CD4-positive, alpha-beta T cell treated with Interleukin-1 beta for 1 hour (primary cell): ENCODE data around the gene TMEM190.

Source experiments
- DNase-seq, 2 donors: peaks; one replicate each; pipeline ENCODE4 v3.0.0-alpha.2; 2020 to 2022

Gene TMEM190

GRCh38 chr19:55352040-55352439 lies 24.6 kb upstream of the TMEM190 start:
- DNase-seq = no peak

DNA sequence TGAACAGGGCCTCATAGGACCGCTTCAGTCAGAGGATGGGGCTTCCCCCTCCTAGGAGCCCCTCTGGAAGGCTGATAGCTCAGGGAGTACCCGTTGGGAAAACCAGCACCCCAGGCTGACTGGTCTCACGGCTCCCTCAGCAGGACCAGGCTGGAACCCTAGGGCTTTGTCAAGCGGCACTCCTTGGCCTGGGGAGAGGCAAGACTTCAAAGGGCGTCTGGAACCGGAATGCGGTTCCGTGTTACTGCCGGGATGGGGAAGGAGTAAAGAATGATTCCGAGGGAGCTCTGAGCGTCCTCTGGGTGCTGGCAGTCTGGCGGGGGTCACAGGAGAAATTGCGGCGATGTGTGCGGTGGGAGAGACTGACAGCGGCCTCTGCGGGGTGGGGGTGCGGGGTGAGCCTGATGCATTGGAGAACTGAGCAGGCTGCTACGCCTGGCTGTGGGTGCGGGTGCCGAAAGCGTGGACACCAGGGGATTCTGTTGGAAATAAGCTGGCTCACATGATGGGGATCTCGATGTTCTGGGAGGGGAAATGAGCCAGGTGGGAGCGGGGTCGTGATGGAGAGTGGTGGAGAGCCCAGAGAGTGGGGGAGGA lies 24.0 kb upstream of the TMEM190 start:
- no peak for DNase-seq

- DNase-seq = no peak
Measured at GRCh38 chr19:55353356-55353802, 23.2 kb upstream of the TMEM190 start.

DNA sequence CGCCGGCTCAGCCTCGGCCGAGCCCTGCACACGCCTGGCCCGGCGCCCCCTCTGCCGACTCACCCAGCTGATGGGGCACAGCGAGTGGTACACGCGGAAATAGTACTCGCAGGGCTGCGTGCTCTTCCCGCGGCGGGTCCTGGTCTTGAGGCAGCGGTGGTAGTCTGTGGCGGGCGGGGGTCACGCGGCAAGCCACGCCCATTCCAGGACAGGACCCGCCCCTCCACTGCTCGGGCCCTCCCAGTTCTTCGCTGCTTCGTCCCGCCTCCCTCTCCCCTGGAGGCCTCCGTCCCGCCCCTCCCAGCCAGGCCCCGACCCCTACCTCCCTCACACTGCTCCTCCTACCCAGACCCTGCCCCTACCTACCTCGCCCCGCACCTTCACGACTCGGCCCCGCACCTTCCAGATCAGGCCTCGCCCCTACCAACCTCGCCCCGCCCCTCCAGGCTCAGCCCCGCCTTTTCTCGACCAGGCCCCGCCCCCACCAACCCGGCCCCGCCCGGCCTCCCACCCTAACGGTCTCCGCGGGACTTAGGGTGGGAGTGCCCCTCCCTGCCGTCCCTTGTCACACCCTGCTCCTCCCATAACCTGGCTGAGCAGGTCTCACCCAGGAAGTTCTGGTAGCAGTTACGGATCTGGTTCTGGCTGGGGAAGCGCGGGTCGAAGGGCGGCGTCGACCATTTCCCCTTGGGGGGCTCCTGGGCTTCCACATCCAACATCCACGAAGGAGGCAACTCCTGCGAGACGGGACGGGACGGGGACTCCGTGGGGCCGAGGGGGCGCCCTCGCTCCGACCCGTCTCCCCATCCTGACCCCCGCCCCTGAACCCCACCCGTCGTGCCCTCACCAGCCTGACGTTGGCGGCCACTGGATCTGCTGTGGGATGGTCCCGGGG lies 22.6 kb upstream of the TMEM190 start:
- peak; percentile 75 to 81 for DNase-seq

DNA sequence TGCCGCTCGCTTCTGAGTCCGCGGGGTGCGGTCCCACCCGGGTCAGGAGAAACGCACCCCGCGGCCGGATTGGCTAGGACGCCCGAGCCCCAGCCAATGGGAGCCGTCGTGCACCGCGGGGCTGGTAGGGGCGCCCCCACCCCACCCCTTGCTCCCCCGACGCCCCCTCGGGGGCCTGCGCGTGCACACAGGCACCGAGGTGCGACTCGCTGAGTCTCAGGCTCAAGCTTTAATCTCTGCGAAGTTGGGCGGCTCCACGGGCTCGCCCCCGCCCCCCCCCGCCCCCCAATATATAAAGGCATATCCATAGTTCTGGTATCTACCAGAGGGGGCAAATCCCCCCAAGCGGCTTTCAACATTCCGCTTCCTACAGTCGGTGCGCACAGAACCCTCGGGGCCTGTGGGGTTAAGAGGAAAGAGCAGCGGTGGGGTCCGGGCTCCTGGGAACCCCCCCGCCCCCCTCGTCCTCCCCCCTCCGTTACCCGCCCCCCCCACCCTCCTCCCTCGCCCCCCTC lies 21.9 kb upstream of the TMEM190 start, which contains the start of gene COX6B2:
Gene COX6B2, minus strand, starts transcription at position 22 of the 515 bp plus-strand sequence. CDS start 198 bp downstream, outside the sequence.
- DNase-seq = no peak

DNA sequence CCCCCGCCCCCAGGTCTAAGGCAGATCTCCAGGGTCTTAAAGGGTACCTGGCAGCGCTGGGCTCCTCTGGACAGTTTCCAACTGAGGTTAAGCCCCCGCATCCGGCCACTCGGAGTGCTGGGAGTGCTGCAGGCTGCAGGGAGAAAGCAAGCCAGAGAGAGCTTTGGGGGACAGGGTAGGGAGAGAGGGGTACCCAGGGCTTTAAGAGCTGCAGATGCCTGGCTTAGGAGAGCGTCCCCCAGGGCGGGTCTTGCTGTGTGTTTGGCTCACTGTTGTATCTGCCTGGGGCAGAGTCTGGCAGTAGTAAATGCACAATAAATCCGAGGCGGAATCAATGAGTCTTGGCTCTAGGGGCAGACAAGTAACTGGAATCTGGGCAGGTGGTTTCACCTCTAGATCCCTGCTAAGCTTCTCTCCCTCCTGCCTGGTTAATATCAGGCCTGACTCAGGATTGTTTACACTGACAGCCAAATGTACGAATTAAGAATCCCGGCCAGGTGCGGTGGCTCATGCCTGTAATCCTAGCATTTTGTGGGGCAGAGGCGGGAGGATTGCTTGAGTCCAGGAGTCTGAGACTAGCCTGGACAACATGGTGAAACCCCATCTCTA lies 21.3 kb upstream of the TMEM190 start:
- no peak for DNase-seq

DNA sequence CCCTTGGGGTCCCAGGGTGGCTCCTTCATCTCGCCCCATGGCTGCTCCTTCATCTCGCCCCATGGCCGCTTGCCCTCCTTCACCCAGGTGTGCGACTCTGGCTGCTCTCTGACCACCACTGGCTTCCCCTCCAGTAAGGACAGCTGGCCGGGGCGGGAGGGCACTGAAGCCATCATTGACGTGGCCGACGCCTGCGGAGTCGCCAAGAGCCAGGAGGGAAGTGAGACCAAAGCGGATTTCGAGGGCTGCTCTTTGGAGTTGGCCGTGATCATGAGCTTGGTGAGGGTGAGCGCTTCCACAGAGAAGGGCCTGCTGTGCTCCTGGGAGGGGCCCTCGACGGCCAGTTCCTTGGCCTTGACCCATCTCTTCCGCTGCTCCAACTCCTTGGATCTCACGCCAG lies 18.1 kb upstream of the TMEM190 start:
- no peak for DNase-seq

DNA sequence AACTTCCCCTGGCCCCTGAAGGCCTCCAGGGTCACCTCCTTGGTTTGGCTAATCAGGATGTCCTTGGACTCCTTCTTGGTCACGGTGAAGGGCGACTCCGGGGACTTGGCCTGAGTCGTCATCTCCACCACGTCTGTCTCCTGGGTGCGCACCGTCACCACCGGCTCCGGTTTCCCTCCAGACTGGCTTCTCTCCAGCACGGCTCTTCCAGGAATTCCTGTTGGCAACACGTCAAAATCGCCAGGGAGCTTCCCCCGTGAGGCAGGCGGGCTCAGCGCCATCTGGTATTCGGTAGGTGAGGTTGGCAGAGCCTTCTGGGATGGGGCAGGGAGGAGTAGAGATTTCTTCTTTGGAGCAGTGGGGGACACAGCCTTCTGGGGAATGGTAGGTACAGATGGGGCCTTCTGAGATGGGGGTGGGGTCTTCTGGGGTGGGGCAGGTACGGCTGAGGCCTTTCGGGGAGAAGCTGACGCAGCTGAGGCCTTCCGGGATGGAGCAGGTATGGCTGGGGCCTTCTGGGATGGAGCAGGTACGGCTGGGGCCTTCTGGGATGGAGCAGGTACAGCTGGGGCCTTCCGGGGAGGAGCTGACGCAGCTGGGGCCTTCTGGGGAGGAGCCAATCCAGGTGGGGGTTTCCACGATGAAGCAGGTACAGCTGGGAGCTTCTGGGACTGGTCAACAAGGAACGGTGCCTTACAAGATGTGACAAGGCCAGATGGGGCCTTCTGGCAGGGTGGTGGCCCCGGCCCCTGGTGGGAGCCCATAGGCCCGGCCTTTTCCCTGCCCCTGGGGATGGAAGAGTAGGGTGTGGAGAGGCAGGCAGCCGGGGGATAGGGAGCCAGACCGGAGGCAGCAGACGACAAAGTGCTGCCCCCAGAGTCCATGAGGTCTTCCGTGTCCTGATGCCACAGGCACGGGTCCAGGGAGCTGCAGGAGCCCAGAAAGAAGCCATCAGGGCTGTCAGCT lies 17.4 kb upstream of the TMEM190 start:
- DNase-seq = no peak

DNA sequence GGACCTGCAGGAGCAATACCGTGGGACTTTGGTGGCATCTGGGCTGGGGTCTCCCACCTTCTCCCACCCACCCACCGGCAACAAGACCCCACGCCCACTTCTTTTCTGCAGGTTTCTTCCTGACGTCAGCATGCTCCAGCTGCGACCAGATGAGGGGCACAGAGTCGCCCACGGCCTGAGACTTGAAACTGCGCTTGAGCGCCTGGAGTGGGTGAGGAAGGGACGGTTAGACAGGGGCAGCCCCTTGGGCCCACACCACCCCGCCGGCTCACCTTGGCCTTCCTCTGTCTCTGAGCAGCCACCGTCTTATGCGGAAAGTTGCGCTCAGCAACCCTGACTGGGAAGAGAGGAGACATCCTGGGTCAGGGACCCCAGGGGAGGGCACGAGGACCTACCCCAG lies 15.7 kb upstream of the TMEM190 start:
- no peak for DNase-seq

DNA sequence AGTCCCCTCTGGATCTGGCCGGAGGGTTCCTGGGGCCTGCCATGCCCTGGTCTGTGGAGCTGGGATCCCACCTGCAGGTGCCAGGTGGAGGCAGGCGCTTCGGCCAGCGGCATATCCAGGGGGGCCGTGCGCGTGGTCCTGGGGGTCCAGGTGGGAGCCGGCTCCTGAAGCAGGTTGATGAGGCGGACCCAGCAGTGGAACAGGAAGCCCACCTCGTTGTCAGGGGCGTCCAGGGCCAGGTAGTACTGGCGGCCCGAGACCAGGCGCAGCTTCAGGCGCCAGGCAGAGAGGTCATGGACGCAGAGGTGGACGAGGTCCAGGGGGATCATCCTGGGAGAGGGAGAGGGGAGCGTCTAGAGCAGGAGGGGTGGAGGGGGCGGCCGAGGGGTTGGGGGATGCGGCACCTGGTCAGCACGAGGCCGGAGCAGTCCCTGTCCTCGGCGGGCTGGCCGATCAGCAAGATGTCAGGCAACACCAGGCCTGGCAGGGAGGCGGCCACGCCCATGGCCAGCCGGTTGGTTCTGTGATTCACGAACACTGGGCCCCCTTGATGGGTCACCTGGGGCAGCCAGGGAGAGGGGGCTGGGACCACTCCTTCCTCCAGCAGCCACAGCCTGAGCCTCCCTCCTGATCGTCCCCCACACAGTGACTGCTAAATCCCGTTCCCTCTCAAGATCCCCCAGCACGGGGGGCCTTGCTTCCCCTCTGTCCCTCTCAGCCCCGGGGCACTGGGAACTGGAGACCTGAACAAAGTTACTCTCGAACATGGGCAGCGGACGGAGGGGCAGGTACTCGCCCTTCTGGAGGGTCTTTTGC lies 14.2 kb upstream of the TMEM190 start:
- no peak for DNase-seq

DNA sequence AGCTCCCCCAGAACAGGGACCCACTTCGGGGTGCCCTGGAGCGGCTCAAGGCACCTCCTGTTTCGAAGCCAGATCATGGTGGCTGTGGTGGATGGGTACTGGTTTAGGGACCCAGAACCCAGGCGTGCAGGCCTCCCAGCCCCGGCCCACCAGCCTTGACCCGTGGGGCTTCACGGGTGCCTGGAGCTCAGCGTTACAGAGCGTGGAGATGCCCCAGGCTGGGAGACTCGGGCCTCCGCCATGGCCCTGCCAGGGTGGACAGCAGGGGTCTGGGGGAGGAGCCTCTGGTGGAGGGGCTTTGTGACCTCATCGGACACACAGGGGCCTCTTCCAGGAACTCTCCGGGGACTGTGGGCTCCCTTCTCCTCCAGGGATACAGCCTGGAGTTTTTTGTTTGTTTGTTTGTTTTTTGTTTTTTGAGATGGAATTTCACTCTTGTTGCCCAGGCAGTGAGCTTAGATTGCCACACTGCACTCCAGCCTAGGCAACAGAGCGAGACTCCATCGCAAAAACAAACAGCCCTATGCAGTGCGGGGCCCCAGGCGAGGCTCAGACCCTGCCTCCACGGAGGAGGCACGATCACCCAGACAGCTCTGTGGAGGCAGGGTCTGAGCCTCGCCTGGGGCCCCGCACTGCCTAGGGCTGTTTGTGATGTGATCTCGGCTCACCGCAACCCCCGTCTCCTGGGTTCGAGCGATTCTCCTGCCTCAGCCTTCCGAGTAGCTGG lies 13.5 kb upstream of the TMEM190 start, which contains the start of gene GARIN5B:
Gene GARIN5B, minus strand, starts transcription at position 271 of the 727 bp plus-strand sequence. Its CDS starts 194 bp downstream, at position 77.
- no peak for DNase-seq

DNA sequence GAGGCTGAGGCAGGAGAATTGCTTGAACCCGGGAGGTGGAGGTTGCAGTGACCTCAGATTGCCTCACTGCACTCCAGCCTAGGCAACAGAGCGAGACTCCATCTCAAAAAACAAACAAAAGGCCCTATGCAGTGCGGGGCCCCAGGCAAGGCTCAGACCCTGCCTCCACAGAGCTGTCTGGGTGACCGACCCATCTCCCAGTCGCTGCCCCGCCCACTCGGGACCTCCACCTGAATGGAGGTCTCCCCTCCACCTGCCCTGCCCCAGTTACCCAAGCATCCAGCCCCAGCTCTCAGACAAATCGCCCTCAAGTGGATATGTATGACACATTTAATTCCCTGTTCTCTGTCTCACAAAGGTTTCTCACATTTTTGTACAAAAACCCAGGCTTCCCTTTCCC lies 11.4 kb upstream of the TMEM190 start:
- no peak for DNase-seq

DNA sequence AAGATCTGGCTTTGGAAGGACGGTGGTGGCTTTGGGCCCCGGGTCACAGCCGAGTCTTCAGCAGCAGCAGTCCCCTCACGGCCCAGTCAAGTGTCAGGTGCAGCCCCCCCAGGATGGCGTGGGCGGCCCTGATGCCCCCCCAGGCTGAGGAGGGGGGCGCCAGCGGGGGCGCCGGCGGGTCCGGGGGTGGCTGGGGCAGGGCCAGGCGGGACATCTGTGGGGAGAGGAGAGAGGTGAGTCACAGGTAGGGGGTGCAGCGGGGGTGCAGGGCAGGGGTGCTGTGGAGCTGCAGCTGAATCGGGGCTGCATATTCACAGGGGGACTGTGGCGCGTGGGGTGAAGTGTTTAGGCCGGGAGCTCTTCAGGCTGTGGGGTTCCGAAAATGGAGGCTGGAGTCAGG lies 10.7 kb upstream of the TMEM190 start:
- DNase-seq = no peak

DNA sequence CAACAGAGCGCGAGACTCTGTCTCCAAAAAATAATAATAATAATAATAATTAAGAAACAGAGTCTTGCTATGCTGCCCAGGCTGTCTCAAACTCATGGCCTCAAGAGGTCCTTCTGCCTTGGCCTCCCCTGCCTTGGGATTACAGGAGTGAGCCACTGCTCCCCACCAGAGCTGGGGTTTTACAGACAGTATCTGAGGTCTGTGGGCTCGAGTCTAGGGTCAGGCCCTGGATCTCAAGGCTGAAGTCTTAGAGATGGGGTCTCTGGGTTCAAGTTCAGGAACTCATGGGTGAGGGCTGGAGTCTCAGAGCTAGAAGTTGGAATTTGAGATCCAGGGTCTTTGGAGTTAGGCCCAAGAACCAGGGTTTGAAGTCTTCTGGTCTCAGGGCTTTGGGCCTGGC lies 9.8 kb upstream of the TMEM190 start:
- DNase-seq = no peak

- DNase-seq = no peak
Measured at GRCh38 chr19:55368106-55368505, 8.5 kb upstream of the TMEM190 start.

DNA sequence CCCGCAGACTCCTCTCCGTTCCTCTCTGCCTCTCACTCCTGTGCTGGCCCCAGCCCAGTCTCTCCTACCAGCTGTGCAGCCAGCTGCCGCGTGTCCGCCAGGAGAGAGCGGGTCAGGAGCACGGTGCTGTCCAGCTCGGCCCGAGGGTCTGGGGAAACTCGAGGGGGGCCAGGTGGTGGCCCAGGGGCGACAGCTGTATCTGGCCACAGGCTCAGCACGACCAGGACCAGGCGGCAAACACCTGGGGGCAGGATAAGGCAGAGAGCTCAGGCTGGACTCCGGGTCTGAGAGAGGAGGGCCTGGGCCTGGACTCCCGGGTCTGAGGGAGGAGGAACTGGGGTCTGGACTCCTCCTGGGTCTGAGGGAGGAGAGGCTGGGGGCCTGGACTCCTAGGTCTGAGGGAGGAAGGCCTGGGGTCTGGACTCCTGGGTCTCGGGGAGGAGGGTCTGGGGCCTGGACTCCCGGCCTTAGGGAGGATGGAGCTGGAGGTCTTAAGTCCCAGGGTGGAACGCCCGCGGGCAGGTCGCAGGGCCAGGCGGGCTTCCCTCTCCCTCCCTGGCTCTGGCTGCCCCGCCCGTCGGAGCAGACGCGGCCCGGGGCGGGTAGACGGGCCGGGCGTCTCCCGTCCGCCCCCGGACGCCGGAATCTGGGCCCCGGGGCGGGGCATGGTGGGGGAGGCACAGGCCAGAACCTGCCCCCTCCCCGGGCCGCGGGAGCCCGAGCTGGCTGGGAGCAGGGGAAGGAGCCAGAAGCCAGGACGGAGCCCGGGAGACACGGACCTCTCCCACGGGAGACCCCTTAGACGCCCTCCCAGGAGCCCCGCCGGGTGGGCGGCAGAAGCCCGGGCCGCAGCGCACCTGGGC lies 7.7 kb upstream of the TMEM190 start:
- DNase-seq = no peak

- DNase-seq = peak; percentile 30 to 33
Measured at GRCh38 chr19:55369653-55370304, 6.8 kb upstream of the TMEM190 start.

DNA sequence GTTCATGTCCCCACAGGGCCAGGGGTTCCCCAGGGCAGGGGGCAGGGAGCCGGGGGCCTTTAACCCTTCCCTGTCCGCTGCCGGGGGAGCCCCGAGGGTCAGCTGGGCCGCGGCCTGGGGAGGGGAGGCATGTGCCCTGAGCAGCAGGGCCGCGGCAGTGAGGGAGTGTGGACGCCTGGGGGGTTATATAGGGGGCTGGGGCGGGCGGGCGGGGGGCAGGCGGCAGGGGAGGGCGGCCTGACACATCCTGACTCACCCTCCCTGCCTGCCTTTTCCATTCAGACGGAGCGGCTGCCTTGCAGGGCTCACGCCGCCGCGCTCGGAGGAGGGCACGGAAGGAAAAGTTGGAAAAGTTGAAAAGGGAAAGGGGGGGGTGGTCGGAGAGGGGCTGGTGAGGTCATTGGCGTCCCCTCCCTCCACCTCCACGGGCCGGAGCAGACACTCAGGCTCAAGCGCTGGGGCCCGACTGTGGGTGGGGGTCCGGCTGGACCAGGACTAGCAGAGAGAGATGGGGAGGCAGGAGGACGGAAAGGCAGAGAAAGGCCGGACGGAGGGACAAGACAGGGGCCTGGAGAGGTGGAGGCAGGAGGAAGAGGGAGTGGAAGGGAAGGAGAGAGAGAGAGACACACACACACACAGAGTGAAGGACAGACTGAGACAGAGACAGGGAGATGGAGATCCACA lies 6.2 kb upstream of the TMEM190 start, which contains the start of gene IL11:
Gene IL11, minus strand, starts transcription at position 159 of the 684 bp plus-strand sequence. Its CDS starts 153 bp downstream, at position 6.
- no peak for DNase-seq
